Measurements from ENCODE around the gene GMCL1.

GMCL1 gene

GRCh38 chr2:69829256-69830044 lies at the start of gene GMCL1:
Gene GMCL1 (plus strand): TSS chr2:69829660. CDS start chr2:69829893, 233 bp downstream.
- Mint-ChIP-seq H3K9me3 (no peaks in the 10 kb centered on the region), H3K4me1 (peaks cover 45% of the 10 kb centered on the region), H3K36me3 (ENCODE audit: low read depth) (peaks cover 24% of the 10 kb centered on the region), H3K27ac (peak within 1 kb of the TSS; percentile 95), H3K27me3 (ENCODE audit: low read depth, poor library complexity) (peaks cover 6% of the 10 kb centered on the region), H3K4me3 (peak within 1 kb of the TSS; percentile 89)
- no peak for TF ChIP-seq CTCF (IDR thresholded peaks at IDR 0.05)
- DNase-seq: peak; percentile 99

GRCh38 chr2:69780921-69781320 lies 48.5 kb upstream of the GMCL1 start:
- TF ChIP-seq CTCF (IDR thresholded peaks at IDR 0.05): no peak
- no peak overlapping the region for H3K27ac Mint-ChIP-seq
- no peaks in the 10 kb centered on the region for H3K27me3 Mint-ChIP-seq (ENCODE audit: low read depth, poor library complexity)
- H3K36me3 Mint-ChIP-seq (ENCODE audit: low read depth): peaks cover 19% of the 10 kb centered on the region
- H3K4me3 Mint-ChIP-seq: no peak overlapping the region
- no peak for DNase-seq
- peaks cover 48% of the 10 kb centered on the region for H3K4me1 Mint-ChIP-seq
- peaks cover 19% of the 10 kb centered on the region for H3K9me3 Mint-ChIP-seq

GRCh38 chr2:69781321-69782248 lies 47.9 kb upstream of the GMCL1 start:
- TF ChIP-seq CTCF (IDR thresholded peaks at IDR 0.05): no peak
- H3K27me3 Mint-ChIP-seq (ENCODE audit: low read depth, poor library complexity): no peaks in the 10 kb centered on the region
- no peak overlapping the region for H3K4me3 Mint-ChIP-seq
- peak overlapping the region; percentile 72 for H3K27ac Mint-ChIP-seq
- H3K36me3 Mint-ChIP-seq (ENCODE audit: low read depth): peaks cover 13% of the 10 kb centered on the region
- no peak for DNase-seq
- peaks cover 13% of the 10 kb centered on the region for H3K9me3 Mint-ChIP-seq
- H3K4me1 Mint-ChIP-seq: peaks cover 53% of the 10 kb centered on the region

- DNase-seq: no peak
- no peaks in the 10 kb centered on the region for H3K27me3 Mint-ChIP-seq (ENCODE audit: low read depth, poor library complexity)
- H3K27ac Mint-ChIP-seq: no peak overlapping the region
- no peak for TF ChIP-seq CTCF (IDR thresholded peaks at IDR 0.05)
- no peaks in the 10 kb centered on the region for H3K9me3 Mint-ChIP-seq
- H3K4me3 Mint-ChIP-seq: no peak overlapping the region
- peaks cover 58% of the 10 kb centered on the region for H3K4me1 Mint-ChIP-seq
- no peaks in the 10 kb centered on the region for H3K36me3 Mint-ChIP-seq (ENCODE audit: low read depth)
These were observed 45.2 kb upstream of the GMCL1 start for GRCh38 chr2:69784228-69784627.

GRCh38 chr2:69785358-69785757 lies 44.1 kb upstream of the GMCL1 start:
- no peak for DNase-seq
- no peaks in the 10 kb centered on the region for H3K27me3 Mint-ChIP-seq (ENCODE audit: low read depth, poor library complexity)
- H3K4me1 Mint-ChIP-seq: peaks cover 62% of the 10 kb centered on the region
- no peak for TF ChIP-seq CTCF (IDR thresholded peaks at IDR 0.05)
- H3K9me3 Mint-ChIP-seq: no peaks in the 10 kb centered on the region
- H3K36me3 Mint-ChIP-seq (ENCODE audit: low read depth): no peaks in the 10 kb centered on the region
- no peak overlapping the region for H3K4me3 Mint-ChIP-seq
- no peak overlapping the region for H3K27ac Mint-ChIP-seq
